ENCODE results near the gene KPNA5.
"Not testable (repeated sequence)": the region's sequence is repeated elsewhere in the genome, so short reads cannot be mapped to it uniquely, and the experiment has no call there.

The KPNA5 gene

DNA sequence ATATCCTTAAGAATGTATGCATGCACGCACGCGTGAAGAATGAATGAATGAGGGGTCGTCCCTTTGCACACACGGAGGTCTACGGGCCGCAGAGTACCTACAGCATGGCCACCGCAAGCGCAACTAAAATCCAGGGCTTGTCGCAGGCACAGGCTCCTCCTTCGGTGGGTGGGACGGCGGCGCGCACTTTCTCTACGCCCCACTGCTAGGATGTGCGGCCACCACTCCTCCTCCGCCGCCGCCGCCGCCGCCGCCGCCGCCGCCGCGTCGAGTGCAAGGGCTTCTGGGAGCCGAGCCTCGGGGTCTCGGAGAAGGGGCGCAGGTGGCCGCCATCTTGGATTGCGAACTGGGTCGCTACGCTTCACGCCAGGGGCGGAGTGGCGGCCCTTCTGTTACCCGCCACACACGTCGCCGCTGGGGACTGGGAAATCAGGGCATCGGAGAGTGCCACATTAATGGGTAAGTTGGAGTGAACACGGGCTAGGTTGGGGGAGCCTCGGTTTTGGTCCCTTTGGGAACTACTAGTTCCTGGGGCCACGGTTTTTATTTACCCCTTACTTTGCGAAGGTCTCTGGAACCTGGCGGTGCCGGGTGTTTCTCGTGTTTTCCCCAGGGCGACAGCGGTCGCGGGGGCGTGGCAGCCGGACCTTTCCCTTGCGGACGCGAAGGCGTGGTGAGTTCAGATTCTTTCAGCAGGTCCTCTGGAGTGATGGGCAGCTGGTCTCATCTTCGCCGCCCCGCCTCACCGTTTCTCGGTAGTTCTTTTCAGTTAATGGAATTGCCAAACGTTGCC is at the start of gene KPNA5:
KPNA5 (plus strand) TSS at position 332 of the 793 bp plus-strand sequence; CDS start at position 456, 124 bp downstream.
- peak within 1 kb of the TSS; percentile 90 for H3K4me3 ChIP-seq (ENCODE audit: low read depth, low read length)
- DNase-seq (ENCODE audit: low read depth) = peak; percentile 62

DNA sequence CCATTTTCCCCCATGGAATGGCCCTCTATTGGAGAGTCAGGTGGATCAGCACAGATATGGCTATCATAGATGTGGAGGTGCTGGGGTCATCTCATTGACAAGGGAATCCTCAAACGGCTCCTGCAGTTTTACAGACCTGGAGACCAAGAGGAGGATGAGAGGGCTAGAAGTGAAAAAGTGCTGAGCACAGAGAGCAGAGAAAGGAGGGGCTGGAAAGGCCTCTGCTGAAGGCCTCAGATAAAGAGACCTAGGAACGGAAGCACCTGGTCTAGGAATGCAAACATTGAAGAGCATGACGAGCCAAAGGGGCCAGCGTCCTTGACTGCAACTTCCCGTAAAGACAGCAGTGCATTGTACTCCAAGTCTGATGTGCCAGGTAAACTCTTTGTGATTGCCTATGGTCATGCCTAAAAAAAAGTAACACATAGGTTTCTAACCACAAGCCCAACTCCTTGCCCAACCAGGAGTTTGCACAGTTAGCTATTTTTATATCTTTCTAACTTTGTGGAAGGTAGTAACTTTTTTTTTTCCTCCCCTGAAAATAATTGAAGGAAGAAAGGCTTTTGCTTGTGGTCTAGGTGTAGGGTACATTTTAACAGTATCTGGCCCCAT is 49.5 kb upstream of the KPNA5 start:
- DNase-seq (ENCODE audit: low read depth) = no peak
- H3K4me3 ChIP-seq (ENCODE audit: low read depth, low read length) = no peak overlapping the region

DNA sequence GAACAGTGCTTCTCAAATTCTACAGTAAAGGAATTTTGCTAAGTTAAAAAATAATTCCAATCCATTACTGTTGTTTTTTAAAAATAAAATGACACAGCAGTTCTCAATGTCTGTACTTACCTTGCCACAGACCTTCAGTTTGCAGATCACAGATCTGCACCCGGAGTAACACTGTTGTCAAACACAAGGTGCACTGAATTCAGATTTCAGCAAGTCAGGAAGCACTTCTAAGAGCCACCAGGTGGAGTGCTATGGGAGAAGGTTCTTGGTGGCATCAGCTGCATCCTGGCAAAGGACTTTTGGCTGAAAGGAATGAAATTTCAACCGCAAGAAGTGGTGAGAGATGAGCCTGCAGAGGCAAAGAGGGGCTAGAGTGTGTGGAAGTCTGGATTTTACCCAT is 47.3 kb upstream of the KPNA5 start:
- DNase-seq (ENCODE audit: low read depth) = no peak
- H3K4me3 ChIP-seq (ENCODE audit: low read depth, low read length) = no peak overlapping the region

DNA sequence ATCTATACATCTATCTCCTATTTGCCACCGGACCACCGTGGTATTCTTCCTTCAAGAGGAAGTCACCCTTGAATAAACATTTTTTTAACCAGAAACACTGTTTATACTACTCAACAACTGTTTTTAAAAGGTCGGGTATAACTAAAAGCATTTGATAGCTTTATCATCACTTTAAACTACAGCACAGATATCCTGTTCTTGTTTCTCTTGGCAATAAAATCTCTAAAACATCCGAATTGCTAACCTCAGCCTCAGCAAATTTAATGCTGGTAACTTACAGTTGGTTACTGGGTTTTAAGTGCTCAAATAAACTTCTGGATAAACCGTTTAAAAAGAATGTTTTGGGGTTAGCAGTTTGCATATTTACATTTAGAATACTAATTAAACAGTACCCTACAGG is 32.9 kb upstream of the KPNA5 start:
- no peak for DNase-seq (ENCODE audit: low read depth)

DNA sequence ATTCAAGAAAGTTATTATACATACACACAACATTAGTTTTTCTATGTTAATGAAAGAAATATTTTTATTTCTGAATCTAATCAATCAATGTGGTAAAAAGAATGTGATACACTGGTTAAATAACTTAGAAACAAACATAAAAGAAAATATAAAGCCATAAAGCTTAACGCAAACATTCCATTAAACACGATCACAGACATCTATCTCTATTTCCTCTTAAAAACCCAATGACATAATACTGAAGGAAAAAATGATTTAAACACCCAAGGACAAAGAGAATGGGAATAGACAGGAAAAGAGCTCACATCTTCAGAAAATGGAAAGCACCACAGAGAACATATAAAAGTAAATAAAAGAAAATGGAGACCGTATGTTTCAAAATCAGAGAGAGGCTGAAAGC is 31.9 kb upstream of the KPNA5 start:
- H3K4me3 ChIP-seq (ENCODE audit: low read depth, low read length) = no peak overlapping the region
- no peak for DNase-seq (ENCODE audit: low read depth)

More for the DNA sequence above, 32.9 kb upstream of the KPNA5 start:
- no peak overlapping the region for H3K4me3 ChIP-seq (ENCODE audit: low read depth, low read length)

DNA sequence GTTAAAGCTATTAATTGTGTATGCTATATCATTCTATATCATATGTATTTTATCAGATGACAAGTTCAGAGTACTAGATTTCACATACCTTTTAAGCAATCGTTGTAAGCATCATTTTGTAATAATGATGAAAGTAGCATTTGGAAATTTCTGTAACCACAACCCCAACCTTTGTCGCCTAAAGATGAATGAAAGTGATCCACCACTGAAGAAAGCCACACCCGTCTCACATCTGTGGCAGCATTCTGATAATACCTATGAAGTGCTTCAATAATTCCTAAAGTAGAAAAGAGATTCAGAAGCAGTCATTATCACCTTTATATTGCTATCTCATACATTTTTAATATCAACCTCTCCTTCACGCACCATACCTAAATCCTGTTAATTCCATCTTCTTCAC is 29.1 kb upstream of the KPNA5 start:
- DNase-seq (ENCODE audit: low read depth) = no peak
- H3K4me3 ChIP-seq (ENCODE audit: low read depth, low read length) = no peak overlapping the region

DNA sequence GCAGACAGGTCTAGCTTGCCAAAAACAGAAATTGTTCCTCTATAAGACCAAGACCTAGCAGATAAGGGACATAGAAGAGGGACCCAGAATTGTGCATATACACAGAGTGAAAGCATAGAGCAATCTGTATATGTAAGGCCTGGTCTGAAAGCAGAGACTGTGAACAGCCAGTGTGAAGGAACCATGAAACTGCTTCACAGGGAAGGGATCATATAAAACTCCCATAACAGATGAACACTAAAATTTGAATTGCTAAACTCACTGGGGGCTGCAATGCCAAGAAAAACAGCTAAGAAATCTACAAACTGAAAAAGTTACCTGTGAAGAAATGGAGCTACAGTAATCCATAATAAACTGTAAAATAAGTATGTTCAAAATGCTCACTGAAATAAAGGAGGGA is 19.4 kb upstream of the KPNA5 start:
- no peak overlapping the region for H3K4me3 ChIP-seq (ENCODE audit: low read depth, low read length)

DNA sequence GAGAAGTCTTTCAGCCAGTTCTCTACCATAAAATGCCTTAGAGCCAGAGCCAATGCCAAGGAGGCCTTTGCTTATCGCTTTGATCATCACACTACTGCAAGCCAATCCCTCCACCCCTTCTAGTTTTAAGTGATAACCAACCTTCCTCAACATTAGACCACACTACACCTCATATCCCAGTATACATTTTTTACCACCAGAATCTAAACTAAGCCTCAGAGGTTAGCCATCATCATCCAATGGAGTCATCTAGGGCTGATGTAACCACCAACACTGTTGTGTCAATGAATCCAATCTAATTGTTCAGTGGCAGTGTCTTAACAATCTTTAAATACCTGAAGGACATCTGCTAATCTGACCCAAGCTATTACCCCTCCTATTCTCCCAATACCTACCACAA is 18.8 kb upstream of the KPNA5 start:
- no peak for DNase-seq (ENCODE audit: low read depth)
- no peak overlapping the region for H3K4me3 ChIP-seq (ENCODE audit: low read depth, low read length)

More for the DNA sequence above, 19.4 kb upstream of the KPNA5 start:
- DNase-seq (ENCODE audit: low read depth) = no peak

DNA sequence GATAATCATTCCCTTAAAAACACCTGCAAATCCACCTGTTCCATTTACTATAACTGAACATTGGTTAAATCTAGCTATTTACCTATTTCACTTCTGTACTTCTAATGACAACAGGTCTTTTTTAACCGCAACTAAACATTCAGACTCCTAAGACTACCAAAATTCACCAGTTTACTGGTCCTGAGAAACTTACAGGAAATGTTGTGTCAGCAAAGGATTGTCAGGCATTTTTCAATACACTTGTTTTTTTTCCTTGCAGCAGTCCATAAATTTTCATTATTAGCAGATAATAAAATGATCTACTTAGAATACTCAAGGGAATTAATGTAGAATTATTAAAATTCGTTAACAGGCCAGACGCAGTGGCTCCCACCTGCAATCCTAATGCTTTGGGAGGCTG is 17.7 kb upstream of the KPNA5 start:
- DNase-seq (ENCODE audit: low read depth) = no peak
- no peak overlapping the region for H3K4me3 ChIP-seq (ENCODE audit: low read depth, low read length)

DNA sequence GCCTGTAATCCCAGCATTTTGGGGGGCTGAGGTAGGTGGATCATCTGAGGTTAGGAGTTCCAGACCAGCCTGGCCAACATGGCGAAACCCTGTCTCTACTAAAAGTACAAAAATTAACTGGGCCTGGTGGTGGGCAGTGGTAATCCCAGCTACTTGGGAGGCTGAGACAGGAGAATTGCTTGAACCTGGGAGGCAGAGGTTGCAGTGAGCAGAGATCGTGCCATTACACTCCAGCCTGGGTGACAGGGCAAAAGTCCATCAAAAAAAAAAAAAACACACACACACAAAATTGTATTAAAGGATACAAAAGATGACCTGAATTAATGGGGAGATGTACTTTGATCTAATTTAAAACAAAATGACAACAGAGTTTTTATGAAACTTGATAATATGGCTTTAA is 16.8 kb upstream of the KPNA5 start:
- not testable (repeated sequence) for DNase-seq (ENCODE audit: low read depth); H3K4me3 ChIP-seq (ENCODE audit: low read depth, low read length)

DNA sequence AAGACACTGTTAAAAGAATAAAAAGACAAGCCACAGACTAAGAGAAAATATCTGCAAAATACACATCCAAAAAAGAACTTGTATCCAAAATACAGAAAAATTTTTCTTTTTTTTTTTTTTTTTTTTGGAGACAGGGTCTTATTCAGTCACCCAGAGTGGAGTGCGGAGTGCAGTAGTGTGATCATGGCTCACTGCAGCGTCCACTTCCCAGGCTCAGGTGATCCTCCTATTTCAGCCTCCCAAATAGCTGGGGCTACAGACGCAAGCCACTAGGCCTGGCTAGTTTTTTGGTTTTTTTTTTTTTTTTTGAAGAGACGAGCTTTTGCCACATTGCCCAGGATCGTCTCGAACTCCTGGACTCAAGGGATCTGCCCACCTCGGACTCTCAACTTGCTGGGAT is 15.5 kb upstream of the KPNA5 start:
- no peak overlapping the region for H3K4me3 ChIP-seq (ENCODE audit: low read depth, low read length)
- no peak for DNase-seq (ENCODE audit: low read depth)

DNA sequence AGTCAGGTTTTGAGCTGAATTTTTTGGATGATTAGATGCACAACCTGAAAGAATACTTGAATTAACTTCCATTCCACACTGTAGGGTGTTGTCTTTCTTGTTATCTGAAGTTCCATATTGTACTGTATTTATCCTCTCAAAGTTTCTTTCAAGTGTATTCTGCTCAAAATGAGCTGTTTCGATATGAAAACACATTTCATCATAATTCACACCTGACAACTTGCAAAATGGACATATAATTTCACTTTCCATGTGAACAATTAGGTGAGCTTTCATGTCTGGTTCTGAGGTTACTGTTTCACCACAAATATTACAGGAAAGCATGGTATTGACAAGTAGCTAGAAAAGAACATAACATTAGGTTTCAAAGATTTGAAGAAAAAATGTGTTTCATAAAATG is 14.1 kb upstream of the KPNA5 start:
- no peak overlapping the region for H3K4me3 ChIP-seq (ENCODE audit: low read depth, low read length)
- no peak for DNase-seq (ENCODE audit: low read depth)

DNA sequence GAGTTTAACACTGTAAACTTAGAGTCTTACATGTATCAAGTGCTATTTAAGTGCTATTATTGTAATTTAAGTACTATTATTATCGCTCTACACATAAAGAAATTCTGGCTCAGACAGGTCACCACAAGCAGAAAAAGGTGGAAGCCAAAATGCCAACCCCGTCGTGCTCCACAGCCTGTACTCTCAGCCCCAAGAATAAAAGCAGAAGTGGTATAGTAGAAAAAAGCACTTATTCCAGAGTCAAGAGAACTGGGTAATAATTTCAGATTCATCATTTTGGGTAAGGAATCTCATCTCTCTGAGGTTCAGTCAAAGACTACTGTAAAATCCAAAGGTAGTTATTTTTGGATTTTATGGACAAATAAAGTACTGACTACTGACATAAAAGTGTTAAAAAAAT is 13.4 kb upstream of the KPNA5 start:
- DNase-seq (ENCODE audit: low read depth) = no peak
- H3K4me3 ChIP-seq (ENCODE audit: low read depth, low read length) = peak overlapping the region; percentile 98

DNA sequence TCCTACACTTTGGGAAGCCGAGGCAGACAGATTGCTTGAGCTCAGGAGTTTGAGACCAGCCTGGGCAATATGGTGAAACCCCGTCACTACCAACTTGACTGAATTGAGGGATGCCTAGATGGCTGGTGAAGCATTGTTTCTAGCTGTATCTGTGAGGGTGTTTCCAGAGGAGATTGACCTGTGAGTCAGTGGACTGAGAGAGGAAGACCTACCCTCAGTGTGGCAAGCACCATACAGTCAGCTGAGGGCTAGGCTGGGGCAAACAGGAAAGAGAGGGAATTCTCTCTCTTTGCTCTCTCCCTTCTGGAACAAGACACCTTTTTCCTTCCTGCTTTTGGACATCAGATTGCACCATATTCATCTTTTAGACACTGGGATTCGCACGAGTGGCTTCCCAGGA is 8.7 kb upstream of the KPNA5 start:
- no peak overlapping the region for H3K4me3 ChIP-seq (ENCODE audit: low read depth, low read length)
- DNase-seq (ENCODE audit: low read depth) = no peak

DNA sequence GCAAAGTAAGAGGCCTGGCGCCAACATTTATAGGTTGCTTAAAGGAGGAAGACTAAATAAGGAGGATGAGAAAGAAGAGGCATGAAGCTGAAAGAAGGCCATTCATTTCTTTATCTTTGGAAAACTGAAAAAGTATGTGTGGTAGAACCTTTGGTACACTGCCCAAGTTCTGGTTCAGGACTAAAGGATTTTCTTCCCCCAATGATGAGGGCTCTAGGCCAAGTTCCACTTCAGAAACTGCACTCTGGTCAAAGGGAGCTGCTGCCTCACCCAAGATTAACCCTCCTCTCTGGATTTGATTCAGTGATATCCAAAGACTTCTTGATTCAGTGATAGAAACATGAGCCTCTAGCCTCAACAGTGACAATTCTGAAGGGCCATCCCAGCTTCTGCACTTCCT is 5.0 kb upstream of the KPNA5 start:
- H3K4me3 ChIP-seq (ENCODE audit: low read depth, low read length) = no peak overlapping the region
- DNase-seq (ENCODE audit: low read depth) = no peak

DNA sequence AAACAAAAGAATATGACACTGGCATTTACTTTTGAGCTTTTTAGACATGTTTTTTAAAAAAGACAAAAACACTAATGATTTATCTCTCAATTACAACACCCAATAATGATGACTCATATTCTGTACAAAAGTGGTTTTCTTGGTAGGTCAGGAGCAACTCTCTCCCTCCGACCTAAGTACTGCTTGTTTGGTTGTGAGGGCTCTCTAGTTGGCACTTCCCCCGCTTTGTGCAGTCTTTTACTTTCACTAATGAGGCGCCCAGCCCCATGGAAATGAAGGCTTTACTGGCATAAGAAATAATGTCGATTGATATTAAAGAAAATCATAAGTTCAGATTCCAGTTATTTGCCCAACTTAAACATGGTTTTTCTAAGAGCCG is 1.3 kb downstream of the KPNA5 start:
- peak overlapping the region; percentile 90 for H3K4me3 ChIP-seq (ENCODE audit: low read depth, low read length)
- peak; percentile 39 for DNase-seq (ENCODE audit: low read depth)

DNA sequence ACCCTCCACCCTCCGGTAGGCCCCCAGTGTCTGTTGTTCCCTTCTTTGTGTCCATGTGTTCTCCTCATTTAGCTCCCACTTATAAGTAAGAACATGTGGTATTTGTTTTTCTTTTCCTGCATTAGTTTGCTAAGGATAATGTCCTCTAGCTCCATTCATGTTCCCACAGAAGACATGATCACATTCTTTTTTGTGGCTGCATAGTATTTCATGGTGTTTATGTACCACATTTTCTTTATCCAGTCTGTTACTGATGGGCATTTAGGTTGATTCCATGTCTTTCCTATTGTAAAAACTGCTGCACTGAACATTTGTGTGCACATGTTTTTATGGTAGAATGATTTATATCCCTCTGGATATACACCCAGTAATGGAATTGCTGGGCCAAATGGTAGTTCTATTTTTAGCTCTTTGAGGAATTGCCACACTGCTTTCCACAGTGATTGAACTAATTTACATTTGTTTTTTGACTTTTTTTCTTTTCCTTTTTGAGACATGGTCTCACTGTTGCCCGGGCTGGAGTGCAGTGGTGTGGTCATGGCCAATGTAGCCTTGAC is 4.5 kb downstream of the KPNA5 start:
- no peak for DNase-seq (ENCODE audit: low read depth)
- no peak overlapping the region for H3K4me3 ChIP-seq (ENCODE audit: low read depth, low read length)

DNA sequence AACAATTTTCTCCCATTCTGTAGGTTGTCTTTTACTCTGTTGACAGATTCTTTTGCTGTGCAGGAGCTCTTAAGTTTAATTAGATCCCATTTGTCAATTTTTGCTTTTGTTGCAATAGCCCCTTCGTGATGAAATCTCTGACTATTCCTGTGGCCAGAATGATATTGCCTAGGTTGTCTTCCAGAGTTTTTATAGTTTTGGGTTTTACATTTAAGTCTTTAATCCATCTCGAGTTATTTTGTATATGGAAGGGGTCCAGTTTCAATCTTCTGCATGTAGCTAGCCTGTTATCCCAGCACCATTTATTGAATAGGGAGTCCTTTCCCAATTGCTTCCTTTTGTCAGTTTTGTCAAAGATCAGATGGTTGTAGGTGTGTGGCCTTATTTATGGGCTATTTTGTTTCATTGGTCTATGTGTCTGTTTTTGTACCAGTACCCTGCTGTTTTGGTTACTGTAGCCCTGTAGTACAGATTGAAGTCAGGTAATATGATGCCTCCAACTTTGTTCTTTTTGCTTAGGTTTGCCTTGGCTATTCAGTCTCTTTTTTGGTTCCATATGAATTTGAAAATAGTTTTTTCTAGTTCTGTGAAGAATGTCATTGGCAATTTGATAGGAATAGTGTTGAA is 5.6 kb downstream of the KPNA5 start:
- not testable (repeated sequence) for H3K4me3 ChIP-seq (ENCODE audit: low read depth, low read length); DNase-seq (ENCODE audit: low read depth)

DNA sequence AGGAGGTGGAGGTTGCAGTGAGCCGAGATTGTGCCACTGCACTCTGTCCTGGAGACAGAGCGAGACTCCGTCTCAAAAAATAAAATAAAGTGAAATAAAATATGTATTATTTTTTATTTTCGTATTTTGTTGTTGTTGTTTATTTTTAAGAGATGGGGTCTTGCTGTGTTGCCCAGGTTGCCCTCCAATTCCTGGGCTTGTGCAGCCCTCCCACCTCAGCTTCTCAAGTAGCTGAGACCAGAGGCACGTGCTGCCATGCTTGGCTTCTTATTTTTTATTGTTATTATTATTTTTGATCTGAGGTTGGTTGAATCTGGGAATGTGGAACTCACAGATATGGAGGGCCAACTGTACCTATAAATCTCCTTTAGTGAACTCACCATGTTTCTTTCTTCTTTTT is 10.1 kb downstream of the KPNA5 start:
- no peak for DNase-seq (ENCODE audit: low read depth)
- no peak overlapping the region for H3K4me3 ChIP-seq (ENCODE audit: low read depth, low read length)

DNA sequence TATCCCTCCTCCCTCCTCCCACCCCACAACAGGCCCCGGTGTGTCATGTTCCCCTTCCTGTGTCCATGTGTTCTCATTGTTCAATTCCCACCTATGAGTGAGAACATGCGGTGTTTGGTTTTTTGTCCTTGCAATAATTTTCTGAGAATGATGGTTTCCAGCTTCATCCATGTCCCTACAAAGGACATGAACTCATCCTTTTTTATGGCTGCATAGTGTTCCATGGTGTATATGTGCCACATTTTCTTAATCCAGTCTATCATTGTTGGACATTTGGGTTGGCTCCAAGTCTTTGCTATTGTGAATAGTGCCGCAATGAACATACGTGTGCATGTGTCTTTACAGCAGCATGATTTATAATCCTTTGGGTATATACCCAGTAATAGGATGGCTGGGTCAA is 11.9 kb downstream of the KPNA5 start:
- not testable (repeated sequence) for DNase-seq (ENCODE audit: low read depth); H3K4me3 ChIP-seq (ENCODE audit: low read depth, low read length)

Measured in skeletal muscle cell (primary cell).